Stomach smooth muscle (tissue), 2 donors: ENCODE results near the gene SNX10.

Experiments used
- H3K27ac ChIP-seq: one replicate; pipeline ENCODE4 v1.7.0; 2013; ENCODE audit warnings: mild to moderate bottlenecking, low read length, inconsistent platforms
- H3K27me3 ChIP-seq, 2 donors: one replicate each; pipeline ENCODE4 v1.7.0; 2013; ENCODE audit warnings: low read length in 2 of 2; ENCODE audit not compliant: insufficient read depth in 2 of 2, control insufficient read depth in 1 of 2
- H3K36me3 ChIP-seq, 2 donors: one replicate each; pipeline ENCODE4 v1.7.0; 2013; ENCODE audit warnings: low read length in 2 of 2; ENCODE audit not compliant: control insufficient read depth in 2 of 2, insufficient read depth in 2 of 2
- H3K4me1 ChIP-seq: one replicate; pipeline ENCODE4 v1.7.0; 2013; ENCODE audit warnings: low read length; ENCODE audit not compliant: control insufficient read depth, insufficient read depth
- H3K4me3 ChIP-seq, 2 donors: one replicate each; pipeline ENCODE4 v1.7.0; 2013; ENCODE audit warnings: low read length in 2 of 2
- H3K9ac ChIP-seq, 2 donors: one replicate each; pipeline ENCODE4 v1.7.0; 2013; ENCODE audit warnings: low read length in 2 of 2, mild to moderate bottlenecking in 1 of 2
- H3K9me3 ChIP-seq, 2 donors: one replicate each; pipeline ENCODE4 v1.7.0; 2013; ENCODE audit warnings: low read length in 2 of 2; ENCODE audit not compliant: control insufficient read depth in 2 of 2
- donor health status: healthy.
- donor health status: Pancreatic carcinoma.

The SNX10 gene

GRCh38 chr7:26334166-26334859, 42.7 kb downstream of the SNX10 start:
- Histone ChIP-seq H3K36me3 (no peaks in the 10 kb centered on the region), H3K27ac (no peak overlapping the region), H3K4me3 (no peak overlapping the region), H3K4me1 (peaks cover 2% of the 10 kb centered on the region), H3K27me3 (no peaks in the 10 kb centered on the region), H3K9me3 (no peaks in the 10 kb centered on the region), H3K9ac (no peak overlapping the region)

DNA sequence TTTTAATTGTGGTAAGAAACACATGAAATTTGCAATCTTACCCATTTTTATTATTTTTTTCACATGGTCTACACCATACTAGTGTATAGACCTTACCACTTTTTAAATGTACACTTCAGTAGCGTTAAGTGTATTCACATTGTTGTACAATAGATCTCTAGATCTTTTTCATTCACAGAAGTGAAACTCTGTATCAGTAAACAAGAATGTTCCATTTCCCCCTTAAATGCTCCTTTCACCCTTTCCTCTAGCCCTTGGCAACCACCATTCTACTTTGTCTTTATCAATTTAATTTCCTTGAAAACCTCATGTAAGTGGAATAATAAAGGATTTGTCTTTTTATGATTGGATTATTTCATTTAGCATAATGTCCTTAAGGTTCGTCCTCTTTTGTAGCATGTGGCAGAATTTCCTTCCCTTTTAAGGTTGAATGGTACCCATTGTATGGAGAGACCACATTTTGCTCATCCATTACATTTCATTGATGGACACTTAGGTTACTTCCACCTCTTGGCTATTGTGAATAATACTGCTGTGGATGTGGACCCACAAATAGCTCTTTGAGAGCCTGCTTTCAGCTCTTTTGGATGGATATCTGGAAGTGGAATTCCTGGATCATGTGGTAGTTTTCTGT, 45.7 kb downstream of the SNX10 start:
- no peaks in the 10 kb centered on the region for H3K36me3 ChIP-seq

DNA sequence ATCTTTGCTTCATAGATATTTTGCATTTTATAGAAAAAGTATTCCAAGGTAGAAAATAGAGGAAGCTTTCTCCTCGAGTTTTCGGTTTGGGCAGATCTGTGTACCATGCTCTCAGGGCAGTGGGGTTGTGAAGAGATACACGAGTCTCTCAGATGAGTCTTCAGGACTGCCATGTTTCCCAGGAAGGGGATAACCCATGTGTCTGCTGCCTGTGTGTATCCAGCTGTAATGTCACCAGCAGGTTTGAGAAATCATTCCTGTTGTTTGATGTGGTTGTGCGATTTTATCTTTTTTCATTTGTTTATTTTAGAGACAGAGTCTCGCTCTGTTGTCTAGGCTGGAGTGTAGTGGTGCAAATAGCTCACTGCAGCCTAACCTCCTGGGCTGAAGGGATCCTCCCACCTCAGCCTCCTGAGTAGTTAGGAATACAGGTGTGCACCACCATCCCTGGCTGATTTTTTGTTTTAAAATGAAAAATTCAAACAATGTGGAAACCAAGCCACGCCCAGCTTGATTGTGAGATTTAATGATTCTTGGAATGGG, 48.9 kb downstream of the SNX10 start:
- Histone ChIP-seq H3K27me3 (peaks cover 0 to 2% of the 10 kb centered on the region in 2 donors), H3K4me3 (no peak overlapping the region), H3K4me1 (no peaks in the 10 kb centered on the region), H3K36me3 (no peaks in the 10 kb centered on the region), H3K9me3 (no peaks in the 10 kb centered on the region), H3K9ac (no peak overlapping the region), H3K27ac (no peak overlapping the region)

More for the DNA sequence above, 45.7 kb downstream of the SNX10 start:
- Histone ChIP-seq H3K4me1 (no peaks in the 10 kb centered on the region), H3K9ac (no peak overlapping the region), H3K4me3 (no peak overlapping the region), H3K9me3 (no peaks in the 10 kb centered on the region), H3K27ac (no peak overlapping the region), H3K27me3 (no peaks in the 10 kb centered on the region)

- Histone ChIP-seq H3K9me3 (no peaks in the 10 kb centered on the region), H3K36me3 (no peaks in the 10 kb centered on the region), H3K9ac (no peak overlapping the region), H3K27me3 (peaks cover 0 to 7% of the 10 kb centered on the region in 2 donors), H3K27ac (no peak overlapping the region), H3K4me3 (no peak overlapping the region), H3K4me1 (no peaks in the 10 kb centered on the region)
Measured at GRCh38 chr7:26343320-26343832, 51.7 kb downstream of the SNX10 start.

GRCh38 chr7:26343837-26344236, 52.2 kb downstream of the SNX10 start:
- Histone ChIP-seq H3K9ac (no peak overlapping the region), H3K36me3 (no peaks in the 10 kb centered on the region), H3K27ac (no peak overlapping the region), H3K9me3 (no peaks in the 10 kb centered on the region), H3K27me3 (peaks cover 0 to 7% of the 10 kb centered on the region in 2 donors), H3K4me1 (no peaks in the 10 kb centered on the region), H3K4me3 (no peak overlapping the region)

DNA sequence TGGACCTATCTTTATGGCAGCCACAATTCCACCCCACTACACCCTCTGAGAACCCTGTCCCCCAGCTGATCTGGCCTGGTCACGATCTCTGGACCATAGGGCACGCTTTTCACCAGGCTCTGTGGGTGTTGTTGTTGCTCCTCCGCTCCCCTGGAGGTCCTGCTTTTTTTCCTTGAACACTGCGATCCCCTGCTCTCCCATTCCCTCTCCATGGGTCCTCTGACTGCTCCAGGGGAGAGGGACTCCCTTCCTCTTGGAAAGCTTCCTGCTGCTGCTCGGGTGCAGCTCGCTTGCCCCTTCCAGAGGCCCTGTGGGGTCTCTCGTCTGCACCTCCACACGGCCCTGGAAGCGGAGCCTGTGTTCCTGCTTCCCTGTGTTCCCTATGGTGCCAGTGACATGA, 53.5 kb downstream of the SNX10 start:
- Histone ChIP-seq H3K27ac (no peak overlapping the region), H3K4me1 (no peaks in the 10 kb centered on the region), H3K9ac (no peak overlapping the region)

GRCh38 chr7:26345837-26346236, 54.2 kb downstream of the SNX10 start:
- Histone ChIP-seq H3K27ac (no peak overlapping the region), H3K9me3 (no peaks in the 10 kb centered on the region), H3K4me1 (no peaks in the 10 kb centered on the region), H3K27me3 (peaks cover 0 to 7% of the 10 kb centered on the region in 2 donors), H3K4me3 (no peak overlapping the region), H3K9ac (no peak overlapping the region), H3K36me3 (no peaks in the 10 kb centered on the region)

More for the DNA sequence above, 53.5 kb downstream of the SNX10 start:
- peaks cover 0 to 7% of the 10 kb centered on the region in 2 donors for H3K27me3 ChIP-seq
- no peak overlapping the region for H3K4me3 ChIP-seq
- no peaks in the 10 kb centered on the region for H3K36me3 ChIP-seq
- no peaks in the 10 kb centered on the region for H3K9me3 ChIP-seq

DNA sequence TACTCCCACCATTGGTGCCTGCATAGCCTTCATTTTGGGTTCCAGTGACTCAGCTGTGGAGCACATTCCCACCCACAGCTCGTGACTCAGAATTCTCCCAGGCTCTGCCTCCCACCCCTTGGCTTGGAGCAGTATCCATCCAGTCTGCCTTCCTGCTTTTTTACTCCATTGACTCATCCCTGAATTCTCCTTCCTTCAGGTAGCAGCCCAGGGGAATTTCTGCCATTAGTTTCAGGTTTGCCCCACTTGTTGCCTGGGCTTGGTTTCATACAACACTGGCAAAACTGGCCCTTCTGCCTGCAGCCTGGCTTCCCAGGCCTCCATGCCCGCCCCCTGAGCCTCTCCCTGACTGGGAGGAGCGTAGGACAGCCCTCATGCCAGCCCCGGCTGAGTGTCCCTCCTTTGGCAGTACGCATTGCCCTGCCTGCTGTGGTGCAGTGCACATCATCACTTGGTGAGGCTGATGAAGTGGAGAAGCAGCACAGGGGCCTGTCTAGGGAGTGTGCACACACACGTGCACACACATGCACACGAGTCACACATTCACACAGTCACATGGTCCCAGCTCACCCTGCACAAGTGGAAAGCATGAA, 55.0 kb downstream of the SNX10 start:
- H3K27ac ChIP-seq = no peak overlapping the region
- no peaks in the 10 kb centered on the region for H3K9me3 ChIP-seq
- H3K9ac ChIP-seq = no peak overlapping the region
- H3K27me3 ChIP-seq = peaks cover 0 to 7% of the 10 kb centered on the region in 2 donors
- no peaks in the 10 kb centered on the region for H3K4me1 ChIP-seq
- H3K4me3 ChIP-seq = no peak overlapping the region
- H3K36me3 ChIP-seq = no peaks in the 10 kb centered on the region

DNA sequence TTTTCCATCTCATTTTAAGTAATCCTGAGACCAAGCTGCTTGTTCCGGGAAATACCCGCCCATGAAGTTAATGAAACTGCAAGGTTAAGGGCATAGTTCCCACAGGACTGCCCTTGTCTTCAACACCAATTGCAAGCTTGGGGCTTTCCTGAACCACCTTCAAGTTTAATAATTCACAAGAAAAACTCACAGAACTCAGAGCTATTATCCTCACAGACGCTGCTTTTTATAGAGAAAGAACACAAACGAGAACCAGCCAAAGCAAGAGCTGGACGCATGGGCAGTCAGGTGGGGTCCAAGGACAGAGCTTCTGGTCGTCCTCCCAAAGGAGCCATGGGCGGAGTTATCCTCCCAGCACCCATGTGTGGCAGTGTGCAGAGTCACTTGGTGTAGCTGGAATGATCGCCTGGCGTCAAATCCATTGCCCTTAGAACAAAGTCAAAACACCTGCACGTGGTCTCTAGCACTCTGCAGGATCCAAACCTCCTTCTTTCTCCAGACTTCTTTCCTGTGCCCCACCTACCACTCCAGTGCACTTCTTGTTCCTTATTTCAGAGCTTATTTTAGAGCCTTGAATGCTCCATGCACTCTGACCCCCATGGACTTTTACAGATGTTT, 56.7 kb downstream of the SNX10 start:
- Histone ChIP-seq H3K9ac (no peak overlapping the region), H3K36me3 (no peaks in the 10 kb centered on the region), H3K9me3 (no peaks in the 10 kb centered on the region), H3K4me1 (no peaks in the 10 kb centered on the region), H3K27me3 (peaks cover 0 to 7% of the 10 kb centered on the region in 2 donors), H3K4me3 (no peak overlapping the region), H3K27ac (no peak overlapping the region)

DNA sequence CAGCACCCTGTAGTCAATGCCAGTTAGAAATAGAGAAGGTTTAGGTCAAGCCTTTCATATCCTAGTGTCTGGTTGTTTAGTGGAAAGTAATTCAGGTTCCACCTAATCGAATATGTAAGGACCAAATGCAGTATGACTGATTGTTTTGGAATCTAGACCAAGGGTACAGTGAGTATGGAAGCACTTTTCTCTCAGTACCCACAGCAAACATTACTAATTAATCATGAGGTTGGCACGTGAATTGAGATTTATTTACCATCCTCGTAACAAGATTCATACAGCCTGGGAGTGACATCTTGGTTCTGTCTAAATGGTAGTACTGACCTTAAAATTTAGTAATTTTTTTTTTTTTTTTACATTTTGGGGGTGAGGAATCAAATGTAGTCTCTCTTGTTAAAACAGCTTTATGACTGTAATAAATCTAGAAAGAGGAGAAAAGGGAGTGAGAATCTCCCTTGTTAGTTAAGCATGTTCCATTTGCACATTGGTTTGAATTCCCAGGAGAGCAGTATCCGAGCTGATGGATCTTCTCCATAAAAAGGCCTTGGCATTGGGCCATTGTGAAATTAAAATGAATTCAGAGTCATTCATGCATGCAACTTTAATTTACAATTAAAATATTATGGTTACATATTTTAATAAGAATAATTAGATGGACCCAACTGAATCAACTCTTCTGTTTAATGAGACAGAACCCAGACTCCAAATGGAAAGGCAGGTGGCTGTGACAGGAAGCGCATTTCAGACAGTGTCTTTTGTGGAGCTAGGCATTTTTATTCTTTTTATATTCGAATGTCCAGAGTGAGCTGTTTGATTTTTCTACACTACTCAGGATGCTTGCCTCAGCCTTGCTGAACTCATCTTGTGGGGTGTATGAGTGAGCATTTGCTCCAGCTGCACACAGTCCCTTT, 57.6 kb downstream of the SNX10 start:
- no peak overlapping the region for H3K27ac ChIP-seq
- no peak overlapping the region for H3K4me3 ChIP-seq
- H3K36me3 ChIP-seq = no peaks in the 10 kb centered on the region
- no peaks in the 10 kb centered on the region for H3K4me1 ChIP-seq
- H3K9me3 ChIP-seq = no peaks in the 10 kb centered on the region
- peaks cover 0 to 6% of the 10 kb centered on the region in 2 donors for H3K27me3 ChIP-seq
- no peak overlapping the region for H3K9ac ChIP-seq
